Adrenal gland (tissue), 5 donors: Measurements from ENCODE around the gene HLCS.

Experiments used
- POLR2A ChIP-seq, 2 donors: fragments of 450-650 bp; IDR thresholded peaks; one replicate each; pipeline ENCODE4 v1.6.1; 2017; ENCODE audit warnings: antibody characterized with exemption in 2 of 2, mild to moderate bottlenecking in 2 of 2, moderate library complexity in 1 of 2
- TF ChIP-seq, protein P1 (sequence below), 6 experiments: fragments of 450-650 bp in 4 of 6; fragments of 200-600 bp in 2 of 6; sonication (generic) in 1 of 6; IDR thresholded peaks; 1 replicate in 5 of 6; 2 replicates in 1 of 6; pipeline versions ENCODE4 v1.5.1 to v1.8.0; 2016 to 2021; ENCODE audit warnings: antibody characterized with exemption in 6 of 6, mild to moderate bottlenecking in 2 of 6, moderate library complexity in 1 of 6
- donor health status: DM: no; HTN: no; CAD: no.

GRCh38 chr21:36817732-36818450 is 148.6 kb downstream of the HLCS start:
- TF ChIP-seq, protein P1, sequence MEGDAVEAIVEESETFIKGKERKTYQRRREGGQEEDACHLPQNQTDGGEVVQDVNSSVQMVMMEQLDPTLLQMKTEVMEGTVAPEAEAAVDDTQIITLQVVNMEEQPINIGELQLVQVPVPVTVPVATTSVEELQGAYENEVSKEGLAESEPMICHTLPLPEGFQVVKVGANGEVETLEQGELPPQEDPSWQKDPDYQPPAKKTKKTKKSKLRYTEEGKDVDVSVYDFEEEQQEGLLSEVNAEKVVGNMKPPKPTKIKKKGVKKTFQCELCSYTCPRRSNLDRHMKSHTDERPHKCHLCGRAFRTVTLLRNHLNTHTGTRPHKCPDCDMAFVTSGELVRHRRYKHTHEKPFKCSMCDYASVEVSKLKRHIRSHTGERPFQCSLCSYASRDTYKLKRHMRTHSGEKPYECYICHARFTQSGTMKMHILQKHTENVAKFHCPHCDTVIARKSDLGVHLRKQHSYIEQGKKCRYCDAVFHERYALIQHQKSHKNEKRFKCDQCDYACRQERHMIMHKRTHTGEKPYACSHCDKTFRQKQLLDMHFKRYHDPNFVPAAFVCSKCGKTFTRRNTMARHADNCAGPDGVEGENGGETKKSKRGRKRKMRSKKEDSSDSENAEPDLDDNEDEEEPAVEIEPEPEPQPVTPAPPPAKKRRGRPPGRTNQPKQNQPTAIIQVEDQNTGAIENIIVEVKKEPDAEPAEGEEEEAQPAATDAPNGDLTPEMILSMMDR (IDR thresholded peaks at IDR 0.05): no peak
- no peak for TF ChIP-seq POLR2A (IDR thresholded peaks at IDR 0.05)
